MM.1S (cell line): Measurements from ENCODE around the gene S100A1.

Experiments
- CTCF ChIP-seq: fragments of 300-600 bp; sonication (generic); IDR thresholded peaks from 2 replicates; pipeline ENCODE4 v1.5.1; 2016; ENCODE audit warnings: antibody characterized with exemption, low read length, mixed read lengths
- EZH2 ChIP-seq: fragments of 300-600 bp; sonication (generic); optimal IDR thresholded peaks from 2 replicates; pipeline ENCODE3; 2017; ENCODE audit warnings: low read depth, mild to moderate bottlenecking, antibody characterized with exemption, low read length, mixed read lengths

- no peak for TF ChIP-seq CTCF
- TF ChIP-seq EZH2 = no peak
Observed at GRCh38 chr1:153598309-153599172, 29.7 kb upstream of the S100A1 start.
